H1 (cell line): ENCODE measurements around the gene ACTRT3.

Source experiments
- JUN ChIP-seq: IDR thresholded peaks from 2 replicates; pipeline ENCODE4 v1.6.1; 2011; ENCODE audit warnings: low read depth, mild to moderate bottlenecking, improper control_type of control experiment, low read length
- POLR2A ChIP-seq, 2 experiments: IDR thresholded peaks; 1 replicate in 1 of 2; 2 replicates in 1 of 2; pipeline ENCODE4 v1.6.1; 2011; ENCODE audit warnings: low read depth in 2 of 2, low read length in 2 of 2, mild to moderate bottlenecking in 2 of 2; ENCODE audit errors: control extremely low read depth in 1 of 2
- POLR2AphosphoS5 ChIP-seq: IDR thresholded peaks from 2 replicates; pipeline ENCODE4 v1.6.1; 2011; ENCODE audit warnings: low read depth, low read length
- RBBP5 ChIP-seq: IDR thresholded peaks from 2 replicates; pipeline ENCODE4 v1.7.1; 2012; ENCODE audit warnings: low read depth, mild to moderate bottlenecking, inconsistent platforms, low read length, moderate library complexity, borderline replicate concordance
- TF ChIP-seq, protein P1 (sequence below), 3 experiments: IDR thresholded peaks; 1 replicate in 2 of 3; 2 replicates in 1 of 3; pipeline versions ENCODE4 v1.5.1 to v1.6.1; 2011; ENCODE audit warnings: low read length in 3 of 3, mild to moderate bottlenecking in 3 of 3, inconsistent platforms in 2 of 3, low read depth in 1 of 3, moderate library complexity in 1 of 3; ENCODE audit not compliant: insufficient read depth in 1 of 3; ENCODE audit errors: control extremely low read depth in 1 of 3

DNA sequence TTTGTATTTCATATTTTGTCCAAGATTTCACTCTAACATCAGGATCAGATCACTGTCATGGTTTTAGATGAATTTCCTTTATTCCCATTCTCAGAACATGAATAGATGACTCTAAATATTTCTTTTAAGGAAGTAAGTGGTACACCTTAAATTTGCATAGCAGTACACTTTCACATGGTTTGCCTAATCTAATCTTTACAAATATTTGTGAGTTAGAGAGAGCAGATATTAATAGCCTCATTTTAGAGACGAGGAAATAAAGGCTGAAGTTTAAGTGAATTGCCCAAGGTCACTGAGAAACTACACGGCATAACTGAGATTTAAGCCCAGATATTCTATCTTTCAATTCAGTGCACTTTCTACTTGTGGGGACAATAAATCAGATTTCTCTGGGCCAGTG, 18.7 kb downstream of the ACTRT3 start:
- no peak for TF ChIP-seq JUN
- TF ChIP-seq, protein P1, sequence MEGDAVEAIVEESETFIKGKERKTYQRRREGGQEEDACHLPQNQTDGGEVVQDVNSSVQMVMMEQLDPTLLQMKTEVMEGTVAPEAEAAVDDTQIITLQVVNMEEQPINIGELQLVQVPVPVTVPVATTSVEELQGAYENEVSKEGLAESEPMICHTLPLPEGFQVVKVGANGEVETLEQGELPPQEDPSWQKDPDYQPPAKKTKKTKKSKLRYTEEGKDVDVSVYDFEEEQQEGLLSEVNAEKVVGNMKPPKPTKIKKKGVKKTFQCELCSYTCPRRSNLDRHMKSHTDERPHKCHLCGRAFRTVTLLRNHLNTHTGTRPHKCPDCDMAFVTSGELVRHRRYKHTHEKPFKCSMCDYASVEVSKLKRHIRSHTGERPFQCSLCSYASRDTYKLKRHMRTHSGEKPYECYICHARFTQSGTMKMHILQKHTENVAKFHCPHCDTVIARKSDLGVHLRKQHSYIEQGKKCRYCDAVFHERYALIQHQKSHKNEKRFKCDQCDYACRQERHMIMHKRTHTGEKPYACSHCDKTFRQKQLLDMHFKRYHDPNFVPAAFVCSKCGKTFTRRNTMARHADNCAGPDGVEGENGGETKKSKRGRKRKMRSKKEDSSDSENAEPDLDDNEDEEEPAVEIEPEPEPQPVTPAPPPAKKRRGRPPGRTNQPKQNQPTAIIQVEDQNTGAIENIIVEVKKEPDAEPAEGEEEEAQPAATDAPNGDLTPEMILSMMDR (IDR thresholded peaks at IDR 0.05; ENCODE audit: control extremely low read depth in 1 of 3, insufficient read depth in 1 of 3, low read depth in 1 of 3, low read length in 3 of 3): no peak
- TF ChIP-seq POLR2A (IDR thresholded peaks at IDR 0.05; ENCODE audit: control extremely low read depth in 1 of 2, low read depth in 2 of 2, low read length in 2 of 2): no peak
- TF ChIP-seq POLR2AphosphoS5: no peak
- TF ChIP-seq RBBP5: no peak
